ENCODE data around the gene BAD.

BAD gene

GRCh38 chr11:64241491-64242374 is 42.7 kb downstream of the BAD start:
- no peak for DNase-seq

- peak; percentile 100 for DNase-seq
Observed at GRCh38 chr11:64241241-64241490, 43.3 kb downstream of the BAD start.

- DNase-seq: peak; percentile 98
Observed at GRCh38 chr11:64240435-64241240, 43.8 kb downstream of the BAD start, which contains the start of gene FKBP2. Gene FKBP2, plus strand, starts transcription at chr11:64241095. Its CDS starts 1,293 bp downstream, at chr11:64242388.

DNA sequence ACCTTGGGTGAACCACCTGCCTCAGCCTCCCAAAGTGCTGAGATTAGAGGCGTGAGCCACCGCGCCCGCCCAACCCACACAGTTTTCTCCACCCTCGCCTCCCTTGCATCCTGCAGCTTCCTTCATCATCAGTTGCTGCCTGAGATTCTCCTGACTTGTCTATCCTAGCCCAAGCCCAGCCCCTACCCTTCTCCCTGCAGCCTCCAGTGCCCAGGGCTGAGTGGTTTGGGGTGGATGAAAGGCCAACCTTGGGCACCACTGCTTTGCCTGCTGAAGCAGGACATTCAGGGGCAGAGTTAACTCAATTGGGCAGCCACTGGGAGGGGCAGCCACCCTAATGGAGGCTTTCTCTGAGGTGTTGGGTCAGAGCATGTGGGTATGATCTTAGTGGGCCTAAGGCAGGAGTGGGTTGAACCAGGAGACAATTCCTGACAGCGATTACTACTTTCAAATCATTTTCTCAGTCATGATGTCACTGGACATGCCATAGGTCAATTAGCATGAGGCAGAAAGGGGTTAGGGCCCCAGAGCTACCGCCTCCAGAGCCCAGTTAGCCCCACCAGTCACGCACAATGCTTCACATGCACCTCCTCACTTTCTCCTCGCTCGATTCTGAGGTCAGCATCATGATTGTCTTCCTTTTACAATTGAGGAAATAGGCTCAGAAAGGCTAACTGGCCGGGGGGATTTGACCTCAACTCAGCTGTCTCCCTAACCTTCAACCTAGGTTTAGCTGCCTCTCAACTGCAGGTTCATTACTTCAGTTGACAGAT is 44.6 kb downstream of the BAD start:
- DNase-seq: no peak

- no peak for DNase-seq
Observed at GRCh38 chr11:64238999-64239398, 45.5 kb downstream of the BAD start.

- no peak for DNase-seq
Observed at GRCh38 chr11:64238076-64238475, 46.4 kb downstream of the BAD start.

- DNase-seq: no peak
Observed at GRCh38 chr11:64237484-64237951, 46.9 kb downstream of the BAD start.

- no peak for DNase-seq
Observed at GRCh38 chr11:64235437-64236161, 48.9 kb downstream of the BAD start.

DNA sequence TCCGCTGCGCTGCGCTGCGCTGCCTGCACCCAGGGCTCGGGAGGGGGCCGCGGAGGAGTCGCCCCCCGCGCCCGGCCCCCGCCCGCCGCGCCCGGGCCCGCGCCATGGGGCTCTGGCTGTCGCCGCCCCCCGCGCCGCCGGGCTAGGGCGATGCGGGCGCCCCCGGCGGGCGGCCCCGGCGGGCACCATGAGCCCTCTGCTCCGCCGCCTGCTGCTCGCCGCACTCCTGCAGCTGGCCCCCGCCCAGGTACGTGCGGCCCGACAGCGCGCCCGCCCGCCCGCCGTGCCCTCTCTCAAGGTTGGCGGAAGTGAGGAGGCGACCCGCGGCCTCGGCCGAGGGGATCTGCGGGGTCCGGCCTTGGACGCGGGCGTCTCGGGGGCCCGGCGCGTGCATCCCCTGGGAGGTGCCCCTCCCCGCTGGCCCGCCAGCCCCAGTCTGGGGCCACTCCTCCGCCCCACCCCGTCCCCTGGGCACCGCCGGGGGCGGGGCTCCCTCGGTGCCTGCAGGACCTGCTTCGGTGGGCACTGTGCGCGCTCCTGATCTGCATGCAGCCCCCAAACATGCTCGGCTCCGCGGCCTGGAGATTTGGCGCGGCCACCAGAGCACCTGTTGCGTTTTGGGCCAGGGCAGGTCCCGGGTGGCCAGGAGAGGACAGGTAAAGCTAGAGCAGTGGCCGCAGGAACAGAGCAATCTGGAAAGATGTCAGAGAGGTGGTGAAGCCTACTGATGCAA is 49.7 kb downstream of the BAD start:
- peak; percentile 55 for DNase-seq

GRCh38 chr11:64233913-64234586 is 50.4 kb downstream of the BAD start, which contains the start of gene VEGFB:
Gene VEGFB, plus strand, starts transcription at chr11:64234584. Its CDS starts 250 bp downstream, at chr11:64234834.
- peak; percentile 72 for DNase-seq

DNA sequence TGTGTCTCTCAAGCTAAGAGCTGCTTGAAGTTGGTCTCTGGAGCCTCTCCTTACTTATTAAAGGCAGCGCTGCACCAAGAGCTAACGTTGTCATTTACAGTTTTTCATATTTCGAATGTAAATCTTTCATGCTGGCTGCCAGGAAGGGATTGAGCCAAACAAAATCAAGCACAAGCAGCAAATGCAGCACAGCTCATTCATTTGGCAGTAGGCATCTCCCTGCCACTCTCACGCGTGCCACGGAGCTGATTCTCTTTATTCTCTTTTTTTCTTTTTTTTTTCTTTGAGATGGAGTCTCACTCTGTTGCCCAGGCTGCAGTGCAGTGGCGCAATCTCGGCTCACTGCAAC is 51.5 kb downstream of the BAD start:
- DNase-seq: no peak

DNA sequence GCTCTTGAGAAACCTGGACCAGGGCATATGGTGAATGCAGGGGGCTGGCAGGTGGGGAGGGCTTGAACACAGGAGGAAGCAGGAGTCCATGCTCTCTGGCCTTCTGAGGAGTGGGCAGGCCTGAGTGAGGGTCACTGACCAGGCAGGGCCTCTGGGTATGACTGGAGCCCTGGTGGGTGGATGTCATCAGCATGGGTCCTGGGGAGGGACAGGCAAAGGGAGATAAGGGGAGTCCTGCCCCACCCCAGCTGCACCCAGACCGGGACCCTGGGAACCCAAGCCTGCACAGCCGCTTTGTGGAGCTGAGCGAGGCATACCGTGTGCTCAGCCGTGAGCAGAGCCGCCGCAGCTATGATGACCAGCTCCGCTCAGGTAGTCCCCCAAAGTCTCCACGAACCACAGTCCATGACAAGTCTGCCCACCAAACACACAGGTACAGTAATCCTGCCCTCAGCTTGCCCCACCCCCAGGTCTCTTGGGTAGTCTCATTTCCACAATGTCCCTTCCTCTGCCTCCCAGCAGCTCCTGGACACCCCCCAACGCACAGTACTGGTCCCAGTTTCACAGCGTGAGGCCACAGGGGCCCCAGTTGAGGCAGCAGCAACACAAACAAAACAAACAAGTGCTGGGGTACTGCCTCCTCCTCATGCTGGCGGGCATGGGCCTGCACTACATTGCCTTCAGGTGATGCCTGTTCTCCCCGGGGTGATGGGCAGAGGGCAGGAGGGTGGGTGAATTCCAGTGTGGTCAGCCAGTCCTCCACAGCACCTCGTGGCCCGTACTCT is 52.1 kb downstream of the BAD start:
- DNase-seq: no peak

DNA sequence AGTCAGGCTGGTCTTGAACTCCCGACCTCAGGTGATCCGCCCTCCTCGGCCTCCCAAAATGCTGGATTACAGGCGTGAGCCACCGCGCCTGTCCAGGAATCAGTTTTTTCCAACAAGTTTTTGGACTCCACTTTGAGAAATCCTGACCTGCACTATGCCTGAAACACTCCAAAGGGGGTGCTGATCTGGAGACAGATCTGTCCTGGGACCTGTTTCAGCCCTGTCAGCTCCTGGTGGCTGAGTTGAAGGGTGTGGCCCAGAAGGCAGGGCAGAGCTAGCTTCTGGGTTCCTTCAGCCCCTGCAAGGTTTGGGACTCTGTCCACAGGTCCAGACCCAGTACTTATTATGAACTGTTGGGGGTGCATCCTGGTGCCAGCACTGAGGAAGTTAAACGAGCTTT is 52.9 kb downstream of the BAD start:
- no peak for DNase-seq

DNA sequence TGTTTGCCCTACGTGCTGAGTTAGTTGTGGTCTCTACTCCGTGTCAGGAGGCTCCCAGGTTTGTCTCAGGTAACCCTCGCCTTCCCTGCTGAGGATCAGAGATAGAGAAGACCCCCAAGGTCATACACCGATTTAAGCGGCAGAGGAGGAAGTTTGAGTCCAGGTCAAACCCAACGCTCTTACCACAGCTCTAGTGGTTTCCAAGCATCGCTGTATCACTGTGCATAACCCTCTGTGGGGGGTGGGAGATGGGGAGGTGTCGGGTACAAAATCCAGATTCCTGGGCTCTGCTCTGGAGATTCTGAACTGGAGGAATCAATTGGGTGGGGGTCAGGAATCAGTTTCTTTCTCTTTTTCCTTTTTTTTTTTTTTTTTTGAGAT is 53.5 kb downstream of the BAD start:
- no peak for DNase-seq

GRCh38 chr11:64230171-64230984 is 54.1 kb downstream of the BAD start, which contains the start of gene DNAJC4:
Gene DNAJC4, plus strand, starts transcription at chr11:64230548. Its CDS starts 307 bp downstream, at chr11:64230855.
- DNase-seq: peak; percentile 87

GRCh38 chr11:64229744-64230170 is 54.7 kb downstream of the BAD start:
- no peak for DNase-seq

- no peak for DNase-seq
Observed at GRCh38 chr11:64229090-64229743, 55.2 kb downstream of the BAD start.

DNA sequence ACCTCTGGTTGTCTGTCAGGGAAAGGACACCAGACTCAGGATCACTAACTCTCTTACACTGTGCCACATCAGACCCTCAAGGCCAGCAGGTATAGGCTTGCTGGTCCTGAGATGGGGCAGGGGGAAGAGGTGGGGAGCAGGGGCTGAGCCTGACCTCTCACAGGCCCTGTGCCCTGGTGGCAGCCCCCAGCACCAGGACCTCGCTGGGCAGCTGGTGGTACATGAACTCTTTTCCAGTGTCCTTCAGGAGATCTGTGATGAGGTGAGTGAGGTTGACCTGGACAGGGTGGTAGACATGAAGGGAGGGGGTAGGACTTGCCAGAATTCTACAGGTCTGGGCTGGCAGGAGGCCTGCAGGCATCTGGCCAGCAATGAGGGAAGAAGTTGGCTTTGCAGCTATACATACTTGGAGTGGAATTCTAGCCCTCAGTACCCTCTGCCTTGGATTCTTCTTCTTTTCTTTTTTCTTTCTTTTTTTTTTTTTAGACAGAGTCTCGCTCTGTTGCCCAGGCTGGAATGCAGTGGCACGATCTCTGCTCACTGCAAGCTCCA is 57.0 kb downstream of the BAD start:
- no peak for DNase-seq

Measured in stimulated activated CD4-positive, alpha-beta T cell treated with anti-CD3 and anti-CD28 coated beads, Interleukin-4, amount 100 ng/mL, for 1 hour (primary cell).